Subcutaneous adipose tissue (tissue), 4 donors: Measurements from ENCODE around the gene FIBP. TPM values are rescaled to one million over a fixed set of nuclear protein-coding genes. Genes with fewer than 3 reads are reported as not detected.

Experiments used
- total RNA-seq, 4 donors: library from RNA; depleted of rRNA; stranded (reverse); fragments of >200 nt; gene quantifications; one replicate each; pipeline ENCODE4 v1.1.0, GENCODE V29; 2016
- TF ChIP-seq, protein P1 (sequence below): fragments of 450-650 bp; IDR thresholded peaks from one replicate; pipeline ENCODE4 v1.5.1; 2016; ENCODE audit warnings: low read depth, mild to moderate bottlenecking, control low read depth, antibody characterized with exemption, moderate library complexity

The FIBP gene
- total RNA-seq, 4 donors from 2014 or later: 43.8 to 64.2 (median 51.9) TPM

DNA sequence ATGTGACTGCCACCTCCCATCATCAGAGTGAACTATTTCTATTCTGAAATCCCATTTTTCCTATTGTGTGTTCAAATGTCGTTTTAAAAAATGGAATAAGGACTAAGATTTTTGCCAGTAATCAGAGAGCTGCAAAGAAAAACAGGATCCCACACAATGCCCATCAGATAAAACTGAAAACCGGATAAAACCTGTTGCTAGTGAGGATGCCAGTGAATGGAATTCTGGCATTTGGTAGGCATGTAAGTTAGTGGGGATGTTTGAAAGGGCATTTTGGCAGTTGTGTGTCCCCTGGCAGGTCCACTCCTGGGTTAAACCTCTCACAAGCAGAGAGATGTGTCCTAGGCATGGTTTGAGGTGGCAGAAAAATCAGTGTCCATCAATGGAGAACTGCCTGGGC lies 37.1 kb upstream of the FIBP start:
- TF ChIP-seq, protein P1, sequence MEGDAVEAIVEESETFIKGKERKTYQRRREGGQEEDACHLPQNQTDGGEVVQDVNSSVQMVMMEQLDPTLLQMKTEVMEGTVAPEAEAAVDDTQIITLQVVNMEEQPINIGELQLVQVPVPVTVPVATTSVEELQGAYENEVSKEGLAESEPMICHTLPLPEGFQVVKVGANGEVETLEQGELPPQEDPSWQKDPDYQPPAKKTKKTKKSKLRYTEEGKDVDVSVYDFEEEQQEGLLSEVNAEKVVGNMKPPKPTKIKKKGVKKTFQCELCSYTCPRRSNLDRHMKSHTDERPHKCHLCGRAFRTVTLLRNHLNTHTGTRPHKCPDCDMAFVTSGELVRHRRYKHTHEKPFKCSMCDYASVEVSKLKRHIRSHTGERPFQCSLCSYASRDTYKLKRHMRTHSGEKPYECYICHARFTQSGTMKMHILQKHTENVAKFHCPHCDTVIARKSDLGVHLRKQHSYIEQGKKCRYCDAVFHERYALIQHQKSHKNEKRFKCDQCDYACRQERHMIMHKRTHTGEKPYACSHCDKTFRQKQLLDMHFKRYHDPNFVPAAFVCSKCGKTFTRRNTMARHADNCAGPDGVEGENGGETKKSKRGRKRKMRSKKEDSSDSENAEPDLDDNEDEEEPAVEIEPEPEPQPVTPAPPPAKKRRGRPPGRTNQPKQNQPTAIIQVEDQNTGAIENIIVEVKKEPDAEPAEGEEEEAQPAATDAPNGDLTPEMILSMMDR: no peak

DNA sequence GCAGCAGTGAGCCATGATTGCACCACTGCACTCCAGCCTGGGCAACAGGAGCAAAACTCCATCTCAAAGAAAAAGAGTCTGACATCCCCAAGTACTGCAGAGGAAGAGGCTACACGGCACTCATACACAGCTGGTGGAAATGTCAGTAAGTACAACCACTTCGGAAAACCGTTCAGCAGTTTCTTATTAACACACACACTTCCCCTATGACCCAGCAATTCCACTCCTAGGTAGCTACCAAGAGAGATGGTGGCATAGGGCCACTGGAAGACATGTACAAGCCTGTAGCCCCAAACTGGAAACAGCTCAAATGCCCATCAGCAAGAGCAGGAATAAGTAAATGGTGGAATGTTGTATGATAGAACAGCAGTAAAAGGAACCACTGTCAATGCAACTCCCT lies 34.3 kb upstream of the FIBP start:
- TF ChIP-seq, protein P1: no peak

DNA sequence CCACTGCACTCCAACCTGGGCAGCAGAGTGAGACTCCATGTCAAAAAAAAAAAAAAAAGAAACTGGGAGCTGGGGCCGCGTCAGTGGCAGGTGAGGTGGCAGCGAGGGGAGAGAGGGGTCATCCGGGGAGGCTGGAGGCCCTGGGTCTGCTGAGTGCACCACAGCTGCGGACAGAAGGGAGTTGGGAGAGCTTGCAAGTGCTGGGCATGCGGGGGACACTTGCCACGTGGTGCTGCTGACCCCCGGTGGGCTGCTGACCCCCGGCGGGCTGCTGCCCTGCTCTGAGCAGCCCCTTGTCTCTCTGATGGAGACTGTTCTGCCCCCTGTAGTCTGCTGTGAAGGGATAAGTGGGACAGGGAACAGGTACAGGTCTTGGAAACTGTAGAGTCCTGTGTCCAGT lies 33.6 kb upstream of the FIBP start:
- TF ChIP-seq, protein P1: no peak

DNA sequence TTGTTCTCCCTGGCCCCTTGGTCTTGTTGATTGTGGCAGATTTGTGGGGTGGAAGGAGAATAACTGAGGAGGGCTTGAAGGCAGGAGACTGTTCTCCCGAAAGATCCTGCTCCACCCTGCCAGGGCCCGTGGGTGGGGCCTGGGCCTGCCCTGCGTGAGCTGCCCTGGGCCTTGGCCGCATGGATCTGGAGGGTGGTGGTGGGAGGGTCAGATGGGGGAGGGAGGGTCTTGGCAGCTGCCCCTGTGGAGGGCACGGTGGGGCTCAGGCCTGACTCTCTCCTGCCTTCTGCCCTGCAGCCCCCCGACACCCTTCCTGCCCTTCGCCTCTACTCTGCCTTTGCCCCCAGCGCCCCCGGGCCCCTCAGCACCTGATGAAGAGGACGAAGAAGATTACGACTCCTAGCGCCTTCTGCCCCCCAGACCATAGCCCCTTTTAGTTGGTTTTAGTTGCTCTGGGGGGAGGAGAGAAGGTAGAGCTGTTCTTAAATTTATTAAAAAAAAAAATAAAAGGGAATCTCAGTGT lies 32.8 kb upstream of the FIBP start:
- TF ChIP-seq, protein P1: no peak

DNA sequence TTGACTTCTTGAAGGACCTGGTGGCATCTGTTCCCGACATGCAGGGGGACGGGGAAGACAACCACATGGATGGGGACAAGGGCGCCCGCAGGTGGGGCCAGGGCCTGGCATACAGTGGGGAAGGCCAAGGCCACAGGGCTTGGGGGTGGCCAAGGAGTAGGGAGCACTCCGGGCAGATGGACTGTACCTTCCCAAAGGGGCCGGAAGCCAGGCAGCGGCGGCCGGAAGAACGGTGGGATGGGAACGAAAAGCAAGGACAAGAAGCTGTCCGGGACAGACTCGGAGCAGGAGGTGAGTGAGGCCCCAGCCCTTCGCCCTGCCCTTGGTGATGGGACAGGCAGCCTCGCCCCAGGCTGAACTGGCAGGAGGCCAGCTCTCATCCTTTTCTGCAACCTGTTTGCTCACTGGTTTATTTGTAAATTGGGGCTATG lies 32.1 kb upstream of the FIBP start:
- TF ChIP-seq, protein P1: no peak

DNA sequence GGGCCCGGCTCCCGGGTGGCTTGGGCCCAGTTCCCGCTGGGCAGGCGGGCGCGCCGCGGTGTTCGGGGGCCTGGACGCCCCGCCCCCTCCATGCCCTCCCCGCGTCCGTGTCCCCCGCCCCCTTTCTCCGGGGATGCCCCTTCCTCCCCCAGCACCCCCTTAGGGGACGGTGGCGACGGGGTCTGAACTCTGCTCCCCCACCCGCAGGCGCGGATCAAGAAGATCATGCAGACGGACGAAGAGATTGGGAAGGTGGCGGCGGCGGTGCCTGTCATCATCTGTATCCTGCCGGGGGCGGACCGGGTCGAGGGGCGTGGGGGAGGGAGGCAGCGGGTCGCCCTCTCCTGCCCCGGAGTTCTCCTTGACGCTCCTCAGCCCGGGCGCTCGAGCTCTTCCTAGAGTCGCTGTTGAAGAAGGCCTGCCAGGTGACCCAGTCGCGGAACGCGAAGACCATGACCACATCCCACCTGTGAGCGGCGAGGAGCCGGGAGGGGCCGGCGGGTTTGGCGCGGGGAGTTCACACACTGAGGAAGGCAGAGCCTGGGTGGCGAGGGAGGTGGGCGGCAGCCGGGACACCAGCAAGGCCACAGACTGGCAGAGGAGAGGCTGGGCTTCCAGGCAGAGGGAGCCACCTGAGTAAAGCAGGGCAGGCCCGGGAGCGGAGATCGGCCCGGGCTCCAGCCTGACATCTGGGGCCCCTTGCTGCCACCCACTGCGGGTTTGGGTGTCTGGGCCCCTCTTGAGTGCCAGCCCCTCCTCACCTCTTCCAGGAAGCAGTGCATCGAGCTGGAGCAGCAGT lies 31.5 kb upstream of the FIBP start:
- TF ChIP-seq, protein P1: no peak

DNA sequence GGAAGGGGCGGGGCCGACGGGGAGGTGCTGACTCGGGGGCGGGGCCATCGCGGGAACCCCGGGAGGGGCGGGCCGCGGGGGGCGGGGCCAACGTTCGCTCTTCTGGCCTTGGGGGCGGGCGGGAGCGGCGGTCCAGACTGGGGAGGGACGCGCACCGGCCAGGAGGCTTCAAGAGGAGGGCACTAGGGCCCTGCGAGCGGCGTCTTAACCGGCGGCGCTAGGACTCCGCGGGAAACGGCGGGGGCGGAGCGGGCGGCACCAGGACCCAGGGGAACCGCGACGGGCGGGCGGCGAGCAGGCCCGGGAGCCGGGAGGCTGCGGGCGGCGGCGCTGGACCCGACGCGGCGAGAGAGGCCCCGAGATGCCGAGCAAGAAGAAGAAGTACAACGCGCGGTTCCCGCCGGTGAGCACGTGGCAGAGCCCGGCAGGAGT lies 30.9 kb upstream of the FIBP start, which contains the start of gene DRAP1:
Gene DRAP1 (plus strand): TSS at position 286 of the 432 bp plus-strand sequence. CDS start 76 bp downstream, at position 362.
- TF ChIP-seq, protein P1: no peak
